ENCODE results near the gene CCL26.
"Not testable (repeated sequence)": the region's sequence is repeated elsewhere in the genome, so short reads cannot be mapped to it uniquely, and the experiment has no call there.

The CCL26 gene

DNA sequence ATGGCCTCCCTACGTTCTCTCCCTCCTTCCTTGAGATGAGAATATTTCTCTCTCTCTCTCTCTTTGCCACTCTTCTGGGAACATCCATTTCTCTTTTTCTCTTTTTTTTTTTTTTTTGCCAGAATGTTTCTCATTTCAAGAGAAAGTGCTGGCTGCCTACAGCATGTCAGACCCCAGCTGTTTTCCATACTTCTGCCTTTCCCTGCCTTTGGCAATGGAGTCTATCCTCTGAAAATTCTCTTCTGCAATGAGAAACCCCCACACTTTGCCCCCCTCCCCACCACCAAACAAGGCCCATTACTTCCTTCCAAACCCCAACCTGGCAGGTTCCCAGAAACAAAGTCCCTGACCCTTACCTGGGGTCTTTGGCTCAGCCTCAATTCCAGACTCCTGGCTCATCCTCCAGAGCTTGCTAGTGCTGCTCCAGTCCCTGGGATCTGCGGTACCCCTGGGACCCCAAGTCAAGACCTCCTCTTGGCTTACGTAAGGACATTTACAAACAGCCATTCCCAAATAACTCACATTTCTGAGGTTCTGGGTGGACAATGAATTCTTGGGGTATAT is 17.4 kb upstream of the CCL26 start:
- peak; percentile 54 for DNase-seq

DNA sequence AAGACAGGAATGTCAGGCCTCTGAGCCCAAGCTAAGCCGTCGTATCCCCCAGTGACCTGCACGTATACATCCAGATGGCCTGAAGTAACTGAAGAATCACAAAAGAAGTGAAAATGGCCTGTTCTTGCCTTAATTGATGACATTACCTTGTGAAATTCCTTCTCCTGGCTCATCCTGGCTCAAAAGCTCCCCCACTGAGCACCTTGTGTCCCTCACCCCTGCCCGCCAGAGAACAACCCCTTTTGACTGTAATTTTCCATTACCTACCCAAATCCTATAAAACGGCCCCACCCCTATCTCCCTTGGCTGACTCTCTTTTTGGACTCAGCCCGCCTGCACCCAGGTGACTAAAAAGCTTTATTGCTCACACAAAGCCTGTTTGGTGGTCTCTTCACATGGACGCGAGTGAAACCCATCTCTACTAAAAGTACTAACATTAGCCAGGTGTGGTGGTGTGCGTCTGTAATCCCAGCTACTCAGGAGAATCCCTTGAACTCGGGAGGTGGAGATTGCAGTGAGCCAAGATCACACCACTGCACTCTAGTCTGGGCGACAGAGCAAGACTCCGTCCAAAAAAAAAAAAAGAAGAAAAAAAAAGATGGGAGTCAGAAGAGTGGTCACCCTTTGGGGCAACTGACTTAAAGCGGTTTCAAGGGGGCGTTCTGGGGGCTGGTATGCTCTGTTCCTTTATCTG is 16.3 kb upstream of the CCL26 start:
- DNase-seq: not testable (repeated sequence)

DNA sequence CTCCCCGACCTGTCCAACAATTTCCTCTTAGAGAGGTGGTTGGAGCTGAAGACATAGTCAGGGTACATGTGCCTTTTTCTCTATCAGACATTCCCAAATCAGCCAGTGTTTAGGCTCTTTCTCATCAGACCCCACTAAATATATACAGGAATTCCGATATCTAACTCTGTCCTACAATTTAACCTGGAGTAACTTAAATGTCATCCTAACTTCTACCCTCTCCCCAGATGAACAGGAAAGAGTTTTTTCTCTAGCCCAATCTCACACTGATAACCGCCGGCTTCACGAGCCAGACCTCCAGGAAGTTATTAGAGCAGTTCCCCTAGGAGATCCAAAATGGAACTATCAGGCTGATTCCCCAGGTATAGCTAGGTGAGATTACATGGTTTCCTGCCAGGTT is 11.0 kb upstream of the CCL26 start:
- not testable (repeated sequence) for DNase-seq

DNA sequence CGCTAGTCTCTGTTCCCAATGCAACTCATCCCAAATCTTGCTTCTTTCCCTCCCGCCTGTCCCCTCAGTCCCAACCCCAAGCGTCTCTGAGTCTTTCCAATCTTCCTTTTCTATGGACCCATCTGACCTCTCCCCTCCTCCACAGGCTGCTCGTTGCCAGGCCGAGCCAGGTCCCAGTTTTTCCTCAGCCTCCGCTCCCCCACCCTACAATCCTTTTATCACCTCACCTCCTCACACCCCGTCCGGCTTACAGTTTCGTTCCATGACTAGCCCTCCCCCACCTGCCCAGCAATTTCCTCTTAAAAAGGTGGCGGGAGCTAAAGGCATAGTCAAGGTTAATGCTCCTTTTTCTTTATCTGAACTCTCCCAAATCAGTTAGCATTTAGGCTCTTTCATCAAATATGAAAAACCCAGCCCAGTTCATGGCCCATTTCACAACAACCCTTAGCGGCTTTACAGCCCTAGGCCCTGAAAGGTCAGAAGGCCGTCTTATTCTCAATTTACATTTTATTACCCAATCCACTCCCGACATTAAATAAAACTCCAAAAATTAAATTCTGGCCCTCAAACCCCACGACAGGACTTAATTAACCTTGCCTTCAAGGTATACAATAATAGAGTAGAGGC is 8.7 kb upstream of the CCL26 start:
- DNase-seq: not testable (repeated sequence)

DNA sequence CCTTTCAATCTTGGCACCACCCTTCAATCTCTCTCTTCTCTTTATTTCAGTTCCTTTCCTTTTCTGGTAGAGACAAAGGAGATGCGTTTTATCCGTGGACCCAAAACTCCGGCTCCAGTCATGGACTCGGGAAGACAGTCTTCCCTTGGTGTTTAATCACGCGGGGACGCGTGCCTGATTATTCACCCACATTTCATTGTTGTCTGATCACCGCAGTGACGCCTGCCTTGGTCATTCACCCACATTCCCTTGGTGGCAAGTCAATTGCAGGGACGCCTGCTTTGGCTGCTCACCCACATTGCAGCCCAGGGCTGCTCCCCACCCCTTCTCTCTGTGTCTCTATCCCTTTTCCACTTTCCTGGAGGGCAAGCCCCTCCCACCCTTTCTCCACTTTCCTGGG is 7.5 kb upstream of the CCL26 start:
- DNase-seq: not testable (repeated sequence)

DNA sequence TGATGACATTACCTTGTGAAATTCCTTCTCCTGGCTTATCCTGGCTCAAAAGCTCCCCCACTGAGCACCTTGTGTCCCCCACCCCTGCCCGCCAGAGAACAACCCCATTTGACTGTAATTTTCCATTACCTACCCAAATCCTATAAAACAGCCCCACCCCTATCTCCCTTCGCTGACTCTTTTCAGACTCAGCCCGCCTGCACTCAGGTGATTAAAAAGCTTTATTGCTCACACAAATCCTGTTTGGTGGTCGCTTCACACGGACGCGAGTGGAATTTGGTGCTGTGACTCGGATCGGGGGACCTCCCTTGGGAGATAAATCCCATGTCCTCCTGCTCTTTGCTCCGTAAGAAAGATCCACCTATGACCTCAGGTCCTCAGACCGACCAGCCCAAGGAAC is 7.0 kb upstream of the CCL26 start:
- DNase-seq: not testable (repeated sequence)

DNA sequence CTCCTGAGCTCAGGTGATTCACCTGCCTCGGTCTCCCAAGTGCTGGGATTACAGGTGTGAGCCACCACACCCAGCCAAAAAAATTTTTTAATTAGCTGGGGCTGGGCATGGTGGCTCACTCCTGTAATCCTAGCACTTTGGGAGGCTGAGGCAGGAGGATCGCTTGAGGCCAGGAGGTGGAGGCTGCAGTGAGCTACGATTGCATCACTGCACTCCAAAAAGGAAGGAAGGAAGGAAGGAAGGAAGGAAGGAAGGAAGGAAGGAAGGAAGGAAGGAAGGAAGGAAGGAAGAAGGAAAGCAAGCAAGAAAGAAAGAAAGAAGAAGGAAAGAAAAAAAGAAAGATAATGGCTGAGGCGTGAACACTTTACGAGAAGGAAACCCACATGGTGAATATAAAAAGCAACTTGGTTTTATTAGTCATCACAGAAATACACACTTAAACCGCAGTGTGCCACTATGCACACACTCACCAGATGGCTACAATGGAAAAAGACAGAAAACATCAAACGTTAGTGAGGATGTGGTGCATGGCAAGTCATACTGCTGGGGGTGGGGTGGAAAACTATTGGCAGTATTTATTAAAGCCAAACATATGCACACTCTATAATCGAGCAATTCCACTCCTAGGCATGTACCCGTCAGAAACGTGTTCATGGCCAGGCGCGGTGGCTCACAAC is 4.4 kb upstream of the CCL26 start:
- DNase-seq: no peak

DNA sequence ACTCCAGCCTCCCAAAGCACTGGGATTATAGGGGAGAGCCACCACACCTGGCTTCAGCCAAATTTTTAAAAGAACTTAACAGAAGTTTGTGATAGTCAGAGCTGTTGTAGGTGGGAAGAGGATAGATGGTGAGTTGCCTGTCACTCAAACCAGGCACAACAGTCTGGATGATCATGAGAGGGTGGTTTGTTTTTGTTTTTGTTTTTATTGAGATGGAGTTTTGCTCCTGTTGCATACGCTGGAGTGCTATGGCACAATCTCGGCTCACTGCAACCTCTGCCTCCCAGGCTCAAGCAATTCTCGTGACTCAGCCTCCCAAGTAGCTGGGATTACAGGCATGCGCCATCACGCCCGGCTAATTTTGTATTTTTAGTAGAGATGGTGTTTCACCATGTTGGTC is 1.9 kb upstream of the CCL26 start:
- DNase-seq: not testable (repeated sequence)

DNA sequence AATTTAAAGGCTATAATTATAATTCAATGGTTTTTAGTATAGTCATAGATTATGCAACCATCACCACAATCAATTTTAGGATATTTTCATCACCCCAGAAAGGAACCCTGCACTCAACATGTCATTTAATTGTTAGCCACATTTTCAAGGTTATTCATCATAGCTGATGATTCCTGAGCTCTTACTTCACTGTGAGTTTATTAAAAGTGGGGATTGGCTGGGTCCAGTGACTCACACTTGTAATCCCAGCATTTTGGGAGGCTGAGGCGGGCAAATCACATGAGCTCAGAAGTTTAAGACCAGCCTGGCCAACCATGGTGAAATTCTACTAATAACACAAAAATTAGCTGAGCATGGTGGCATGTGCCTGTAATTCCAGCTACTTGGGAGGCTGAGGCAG is 787 bp downstream of the CCL26 start:
- no peak for DNase-seq

DNA sequence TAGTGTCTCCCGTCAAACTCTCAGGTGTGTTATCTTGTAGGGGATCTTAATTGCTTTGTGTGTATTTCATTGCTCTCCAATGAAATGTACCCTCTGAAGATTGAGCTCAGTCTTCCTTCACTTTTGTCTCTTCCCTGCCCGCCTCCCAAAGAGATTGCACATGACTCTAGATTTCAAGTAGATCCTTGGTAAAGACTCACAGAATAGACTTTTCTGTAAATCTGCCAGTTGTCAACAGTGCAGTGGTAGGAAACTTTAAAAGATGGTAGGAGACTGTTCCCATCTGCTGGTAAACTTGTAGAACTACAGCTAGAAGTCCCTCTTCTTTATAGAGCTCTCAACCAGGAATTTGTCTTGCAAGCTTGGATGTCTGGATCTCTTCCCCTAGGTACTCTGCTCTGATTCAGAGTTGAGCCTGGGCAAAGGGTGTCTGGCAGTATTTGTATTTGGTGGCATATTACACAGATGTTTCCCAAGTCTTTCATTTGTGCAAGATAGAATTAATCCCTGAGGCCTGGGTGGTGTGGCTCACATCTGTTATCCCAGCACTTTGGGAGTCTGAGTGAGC is 9.6 kb downstream of the CCL26 start:
- DNase-seq: no peak

DNA sequence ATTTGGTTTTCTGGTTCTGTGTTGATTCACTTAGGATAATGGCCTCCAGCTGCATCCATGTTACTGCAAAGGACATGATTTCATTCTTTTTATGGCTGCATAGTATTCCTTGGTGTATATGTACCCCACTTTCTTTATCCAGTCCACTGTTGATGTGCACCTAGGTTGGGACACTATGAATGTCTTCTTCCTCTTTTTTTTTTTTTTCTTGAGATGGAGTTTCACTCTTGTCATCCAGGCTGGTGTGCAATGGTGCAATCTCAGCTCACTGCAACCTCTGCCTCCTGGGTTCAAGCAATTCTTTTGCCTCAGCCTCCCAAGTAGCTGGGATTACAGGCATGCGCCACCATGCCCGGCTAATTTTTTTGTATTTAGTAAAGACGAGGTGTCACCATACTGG is 10.2 kb downstream of the CCL26 start:
- not testable (repeated sequence) for DNase-seq

DNA sequence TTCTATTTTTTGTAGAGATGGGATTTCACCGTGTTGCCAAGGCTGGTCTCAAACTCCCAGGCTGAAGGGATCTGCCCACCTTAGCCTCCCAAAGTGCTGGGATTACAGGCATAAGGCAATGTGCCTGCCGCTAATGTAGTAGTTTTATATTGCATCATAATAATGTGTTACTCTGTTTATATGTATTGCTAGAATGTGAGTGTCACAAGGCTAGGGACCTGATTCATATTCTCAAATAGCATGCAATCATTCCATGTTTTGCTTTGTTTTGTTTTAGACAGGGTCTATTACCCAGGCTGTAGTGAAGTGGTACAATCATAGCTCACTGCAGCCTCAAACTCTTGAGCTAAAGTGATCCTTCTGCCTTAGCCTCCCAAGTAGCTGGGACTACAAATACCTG is 13.5 kb downstream of the CCL26 start:
- no peak for DNase-seq

DNA sequence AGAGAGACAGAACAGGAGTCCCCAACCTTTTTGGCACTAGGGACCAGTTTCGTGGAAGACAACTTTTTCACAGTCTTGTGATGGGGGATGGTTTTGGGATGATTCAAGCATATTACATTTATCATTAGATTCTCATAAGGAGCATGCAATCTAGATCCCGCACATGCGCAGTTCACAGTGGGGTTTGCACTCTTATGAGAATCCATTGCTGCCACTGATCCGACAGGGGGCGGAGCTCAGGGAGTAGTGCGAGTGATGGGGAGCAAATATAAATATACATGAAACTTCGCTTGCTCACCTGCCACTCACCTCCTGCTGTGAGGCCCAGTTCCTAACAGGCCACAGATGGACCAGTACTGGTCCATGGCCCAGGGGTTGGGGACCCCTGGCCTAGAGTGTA is 14.2 kb downstream of the CCL26 start:
- DNase-seq: no peak

DNA sequence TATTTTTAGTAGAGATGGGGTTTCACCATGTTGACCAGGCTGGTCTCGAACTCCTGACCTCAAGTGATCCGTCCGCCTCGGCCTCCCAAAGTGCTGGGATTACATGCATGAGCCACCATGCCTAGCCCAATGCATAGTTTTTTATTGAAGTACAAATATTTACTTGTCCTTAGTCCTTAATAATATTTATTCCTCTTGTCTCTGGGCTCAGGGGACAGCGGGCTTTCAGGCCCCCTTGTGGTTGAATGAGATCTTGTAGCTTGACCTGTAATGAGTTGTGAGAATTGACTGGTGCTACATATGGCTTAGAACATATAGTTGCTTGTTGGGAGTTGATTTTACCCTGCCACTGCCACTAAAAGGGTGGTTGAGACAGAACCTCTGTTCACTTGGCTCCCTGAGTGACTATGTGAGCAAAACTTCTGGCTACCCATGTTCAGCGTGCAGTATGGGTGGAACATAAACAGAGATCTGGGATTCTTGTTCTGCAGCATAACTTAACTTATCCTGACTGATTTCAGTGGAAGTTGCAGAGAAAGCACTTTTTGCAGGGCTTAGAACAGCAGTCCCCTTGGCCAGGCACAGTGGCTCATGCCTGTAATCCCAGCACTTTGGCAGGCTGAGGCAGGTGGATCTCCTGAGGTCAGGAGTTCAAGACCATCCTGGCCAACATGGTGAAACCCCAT is 14.9 kb downstream of the CCL26 start:
- DNase-seq: no peak

DNA sequence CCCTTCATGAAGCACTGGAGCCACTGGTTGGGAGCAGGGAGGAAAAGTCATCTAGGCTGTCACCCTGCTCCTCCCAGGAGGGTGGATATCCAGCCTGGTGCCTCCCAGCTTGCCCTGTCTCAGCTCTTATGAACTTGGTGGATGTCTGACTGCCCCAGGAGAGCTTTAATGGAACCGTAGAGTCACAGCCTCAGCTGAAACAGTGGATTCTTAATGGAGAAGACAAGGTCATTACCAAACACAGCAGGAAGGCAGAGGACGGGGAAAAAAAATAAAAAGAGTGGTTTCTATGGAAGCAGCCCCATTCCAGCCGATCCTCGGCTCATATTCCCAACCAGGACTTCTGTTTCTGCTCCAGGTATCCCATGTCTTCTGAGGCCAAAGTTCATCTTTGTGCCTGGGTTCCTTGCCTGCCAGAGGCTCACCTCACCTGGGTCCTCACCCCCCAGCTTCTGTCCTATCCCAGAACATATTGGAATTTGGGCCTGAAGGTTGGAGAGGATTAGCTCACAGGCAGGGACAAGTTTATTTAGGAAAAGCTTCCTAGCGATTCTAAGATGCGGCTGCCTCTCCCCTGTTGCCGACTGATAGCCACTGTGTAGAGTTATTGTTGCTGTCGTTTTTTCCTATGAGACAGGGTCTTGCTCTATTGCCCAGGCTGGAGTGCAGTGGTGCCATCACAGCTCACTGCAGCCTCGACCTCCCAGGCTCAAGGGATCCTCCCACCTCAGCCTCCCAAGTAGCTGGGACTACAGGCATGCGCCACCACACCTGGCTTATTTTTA is 15.6 kb downstream of the CCL26 start:
- DNase-seq: no peak

DNA sequence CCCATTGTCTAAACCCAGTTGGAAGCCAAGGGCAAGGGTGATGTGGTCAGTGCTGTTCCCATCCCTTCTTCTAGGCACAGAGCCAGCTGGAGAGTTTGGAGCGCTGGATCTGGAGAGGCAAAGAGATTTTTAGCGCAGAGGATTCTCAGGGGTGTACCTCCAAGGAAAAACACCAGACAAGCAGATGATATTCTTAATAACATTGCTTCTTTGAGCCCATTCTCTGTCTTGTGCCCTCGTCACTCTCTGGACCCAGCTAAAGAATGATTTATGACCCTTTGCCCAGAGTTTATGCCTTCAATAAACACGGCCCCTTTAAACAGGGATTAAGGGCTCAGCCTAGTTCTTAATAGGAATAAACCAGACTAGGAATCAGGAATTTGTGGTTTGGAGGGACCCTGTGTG is 28.6 kb downstream of the CCL26 start:
- no peak for DNase-seq

DNA sequence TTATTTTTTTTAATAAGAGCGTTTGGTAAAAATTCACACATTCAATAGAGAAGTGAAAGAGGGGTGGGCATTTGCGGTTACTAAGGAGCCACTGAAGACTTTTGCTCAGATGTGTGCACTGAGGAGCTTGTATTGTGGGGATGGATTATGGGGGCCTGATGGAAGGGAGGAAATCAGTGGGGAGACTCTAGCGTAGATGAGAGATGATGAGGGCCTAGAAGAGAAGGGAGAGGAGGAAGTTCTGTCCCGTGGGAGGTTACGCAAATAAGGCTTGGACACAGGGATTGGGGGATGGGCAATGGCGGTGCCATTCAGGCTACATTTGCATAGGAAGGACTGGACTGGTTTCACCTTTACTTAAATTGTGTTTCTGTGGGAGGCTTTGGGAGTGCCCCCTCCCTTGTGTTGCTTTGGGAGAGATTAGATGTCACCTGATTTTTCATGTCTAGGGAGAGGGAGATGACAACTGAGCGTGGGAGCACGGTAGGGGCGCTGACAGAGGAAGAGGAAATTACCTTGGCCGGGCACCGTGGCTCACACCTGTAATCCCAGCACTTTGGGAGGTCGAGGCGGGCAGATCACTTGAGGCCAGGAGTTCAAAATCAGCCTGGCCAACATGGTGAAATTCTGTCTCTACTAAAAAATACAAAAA is 31.0 kb downstream of the CCL26 start:
- no peak for DNase-seq

DNA sequence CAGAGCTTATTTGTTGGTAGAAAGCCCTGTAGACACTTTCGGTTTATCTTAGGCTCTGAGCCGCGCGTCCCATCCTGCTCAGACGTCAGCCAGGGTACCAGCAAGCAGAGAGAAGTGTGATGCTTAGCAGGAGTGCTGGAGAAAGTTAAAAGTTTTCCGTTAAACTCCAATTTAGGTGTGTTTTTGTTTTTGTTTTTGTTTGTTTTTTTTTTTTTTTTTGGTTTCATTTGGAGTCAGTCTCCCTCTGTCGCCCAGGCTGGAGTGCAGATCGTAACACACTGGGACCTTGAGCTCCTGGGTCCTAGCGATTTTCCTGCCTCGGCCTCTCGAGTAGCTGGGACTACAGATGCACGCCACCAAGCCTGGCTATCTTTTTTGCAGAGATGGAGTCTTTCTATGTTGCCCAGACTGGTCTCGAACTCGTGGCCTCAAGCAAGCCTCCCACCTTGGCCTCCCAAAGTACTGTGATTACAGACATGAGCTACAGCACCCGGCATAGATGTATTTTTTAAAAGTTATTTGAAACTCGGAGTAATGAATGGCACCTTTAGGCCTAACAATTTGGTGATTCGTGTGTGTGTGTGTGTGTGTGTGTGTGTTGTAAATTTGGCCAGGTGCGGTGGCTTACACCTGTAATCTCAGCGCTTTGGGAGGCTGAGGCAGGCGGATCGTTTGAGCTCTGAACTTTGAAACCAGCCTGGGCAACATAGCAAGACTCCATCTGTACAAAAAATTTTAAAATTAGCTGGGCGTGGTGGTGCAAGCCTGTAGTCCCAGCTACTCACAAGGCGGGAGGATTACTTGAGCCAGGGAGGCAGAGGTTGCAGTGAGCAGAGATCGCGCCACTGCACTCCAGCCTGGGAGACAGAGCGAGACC is 32.0 kb downstream of the CCL26 start:
- no peak for DNase-seq

DNA sequence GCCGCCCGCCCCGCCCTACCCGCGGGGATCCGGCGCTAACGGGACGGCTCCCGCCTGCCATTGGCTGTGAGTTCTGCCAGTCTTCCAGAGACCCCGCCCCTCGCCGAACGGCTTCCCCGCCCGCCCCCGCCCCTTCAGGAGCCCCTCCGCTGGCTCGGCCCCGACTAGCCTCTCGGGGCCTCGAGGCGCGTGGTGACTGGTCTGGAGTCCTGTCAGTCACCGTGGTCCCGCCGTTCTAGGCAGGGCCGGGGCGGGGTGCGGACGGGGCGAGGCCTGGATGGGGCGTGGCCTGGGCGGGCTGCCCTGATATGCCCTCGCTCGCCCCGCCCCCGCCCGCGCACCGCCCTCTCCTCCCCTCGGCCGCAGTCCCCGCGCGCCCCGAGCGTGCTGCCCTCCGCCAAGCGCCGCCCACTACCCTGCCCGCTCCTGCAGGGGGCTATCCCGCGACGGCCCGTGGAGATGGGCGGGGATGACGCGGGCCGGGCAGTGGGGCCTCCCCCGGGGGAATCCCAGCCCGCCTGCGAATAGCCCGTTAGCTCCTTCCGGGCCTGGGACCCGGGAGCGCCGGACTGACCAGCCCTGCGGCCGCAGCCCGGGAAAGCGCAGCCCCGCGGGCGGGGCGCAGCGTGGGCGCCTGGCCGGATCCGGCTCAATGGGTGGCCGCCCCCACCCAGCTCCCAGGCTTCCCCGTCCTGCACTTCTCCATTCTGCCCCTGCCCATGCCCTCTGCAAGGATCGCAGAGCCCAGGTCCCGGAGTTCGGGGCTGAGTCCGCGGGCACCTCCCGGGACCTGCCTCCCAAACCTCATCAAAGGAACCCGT is 32.8 kb downstream of the CCL26 start:
- DNase-seq: peak; percentile 99

DNA sequence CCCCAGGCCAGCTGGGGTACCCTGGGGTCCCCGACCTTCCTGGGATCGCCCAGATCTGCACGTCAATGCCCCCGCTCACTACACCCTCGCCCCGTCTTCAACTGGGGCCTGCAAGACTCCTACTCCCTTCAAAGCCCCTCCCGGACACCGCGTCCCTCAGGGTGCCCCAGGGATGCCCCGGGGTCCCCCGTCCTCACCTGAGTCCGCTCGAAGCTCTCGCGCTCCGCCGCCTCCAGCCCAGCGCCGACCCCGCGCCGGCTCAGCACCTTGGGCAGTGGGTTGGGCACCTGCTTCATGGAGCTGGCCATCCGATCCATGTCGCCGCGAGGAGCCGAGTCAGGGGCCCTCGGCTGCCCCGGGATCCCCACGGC is 33.4 kb downstream of the CCL26 start, which contains the start of gene HIP1:
HIP1 (minus strand) TSS at position 338 of the 371 bp plus-strand sequence; CDS start at position 317, 21 bp downstream.
- no peak for DNase-seq
